Measurements from ENCODE around the gene COLEC11.

The COLEC11 gene

DNA sequence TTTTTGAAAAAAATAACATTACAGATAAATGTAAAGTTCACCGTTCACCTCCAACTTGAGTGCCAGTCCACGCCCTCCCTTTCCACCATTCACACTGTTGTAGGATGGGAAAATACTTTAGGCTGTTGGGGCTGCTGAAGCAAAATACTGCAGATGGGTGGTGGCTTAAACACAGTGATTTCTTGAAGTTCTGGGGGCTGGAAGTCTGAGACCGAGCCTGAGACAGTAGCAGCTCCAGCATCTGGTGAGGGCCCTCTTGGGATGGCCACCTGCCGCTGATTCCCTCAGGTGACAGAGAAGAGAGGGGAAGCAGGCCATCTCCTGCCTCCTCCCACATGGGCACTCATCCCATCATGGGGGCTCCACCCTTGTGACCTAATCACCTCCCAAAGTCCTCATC, 80.8 kb downstream of the COLEC11 start:
- DNase-seq (ENCODE audit: low read depth in 2 of 2), result no peak

DNA sequence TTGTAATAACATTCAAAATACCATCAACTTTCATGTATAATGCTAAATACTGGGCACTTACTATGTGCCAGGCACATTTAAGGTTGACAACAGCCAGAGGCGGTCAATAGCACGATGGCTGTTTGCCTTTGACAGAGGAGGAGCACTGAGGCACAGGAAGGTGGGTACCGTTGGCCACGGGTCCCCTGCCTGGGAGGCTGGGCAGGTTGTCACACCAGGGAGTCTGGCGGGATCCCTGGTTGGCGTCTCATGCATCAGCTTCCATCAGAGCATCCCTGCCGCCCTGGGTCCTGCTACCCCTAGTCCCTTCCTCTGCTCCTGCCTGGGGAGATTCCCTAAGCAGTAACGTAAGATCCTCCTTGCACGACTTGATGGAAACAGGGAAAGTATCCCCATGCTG, 82.5 kb downstream of the COLEC11 start:
- no peak for DNase-seq (ENCODE audit: low read depth in 2 of 2)

DNA sequence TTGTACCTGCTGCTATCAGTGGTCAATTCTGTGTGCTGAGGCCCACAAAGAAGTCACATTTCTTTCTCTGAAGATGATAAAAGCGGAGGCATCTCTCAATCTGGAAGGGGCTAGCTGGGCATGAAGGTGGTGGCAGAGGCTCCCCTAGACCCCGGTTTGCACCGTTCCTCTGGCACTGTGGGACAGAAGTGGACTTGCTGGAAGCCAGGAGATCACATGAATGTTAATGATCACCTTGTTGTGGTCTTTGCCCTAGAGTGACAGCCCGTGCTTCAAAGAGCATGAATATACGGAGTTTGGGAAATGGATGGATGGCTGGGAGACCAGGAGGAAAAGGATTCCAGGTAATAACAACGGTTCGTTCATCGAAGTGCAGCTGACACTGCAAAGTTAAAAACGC, 83.3 kb downstream of the COLEC11 start:
- DNase-seq (ENCODE audit: low read depth in 2 of 2), result no peak

DNA sequence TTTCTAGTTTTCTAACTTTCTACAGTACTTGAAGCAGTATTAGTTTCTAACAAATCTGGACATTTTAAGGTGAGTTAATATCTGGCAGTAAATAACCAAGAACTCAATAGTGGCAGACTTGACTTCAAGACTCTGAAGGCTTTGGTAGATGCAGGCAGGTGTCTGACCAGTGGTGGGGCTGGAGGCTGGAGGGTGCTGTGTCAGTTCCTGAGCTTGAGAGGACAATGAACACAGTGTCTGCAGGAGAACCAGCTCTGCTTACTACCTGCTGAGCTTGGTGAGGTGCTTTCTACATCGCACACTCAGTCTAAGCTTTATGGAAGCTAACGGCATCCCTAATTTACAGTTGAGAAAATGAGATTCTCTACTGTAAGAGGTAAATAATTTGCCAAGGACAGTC, 84.3 kb downstream of the COLEC11 start:
- DNase-seq (ENCODE audit: low read depth in 2 of 2), result no peak

DNA sequence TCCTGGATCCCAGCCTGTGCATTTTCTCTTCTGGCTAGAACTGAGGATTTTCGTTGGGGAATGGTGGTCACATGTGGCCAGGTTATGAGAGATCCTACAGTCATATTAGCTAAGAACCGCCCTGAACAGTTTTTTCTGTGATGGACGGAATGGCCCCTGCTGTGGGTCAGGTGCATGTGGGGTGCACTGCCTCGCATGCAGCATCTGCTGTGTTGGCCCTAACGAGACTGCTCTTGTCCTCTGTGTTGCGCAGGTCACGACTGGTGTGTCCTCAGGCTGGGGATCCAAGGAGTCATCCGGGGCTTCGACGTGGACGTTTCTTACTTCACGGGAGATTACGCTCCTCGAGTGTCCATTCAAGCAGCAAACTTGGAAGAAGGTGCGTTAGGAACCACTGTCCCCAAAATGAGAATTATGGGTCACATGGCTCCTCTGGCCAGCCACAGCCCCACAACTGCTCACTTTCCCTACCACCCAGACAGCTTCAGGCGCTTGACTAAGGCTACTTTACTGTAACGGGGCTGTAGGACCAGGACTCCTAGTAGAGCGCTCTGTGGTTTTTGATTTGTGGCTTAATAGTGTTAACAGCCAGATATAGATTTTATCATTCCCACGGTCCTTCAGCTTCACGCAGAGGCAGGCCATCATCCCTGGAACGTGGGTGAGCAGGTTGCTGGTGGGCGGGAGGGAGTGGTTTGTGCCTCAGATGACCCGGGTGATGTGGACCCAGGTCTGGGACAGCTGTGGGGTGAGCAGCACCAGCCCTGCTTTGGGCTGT, 84.9 kb downstream of the COLEC11 start:
- DNase-seq (ENCODE audit: low read depth in 2 of 2), result no peak

DNA sequence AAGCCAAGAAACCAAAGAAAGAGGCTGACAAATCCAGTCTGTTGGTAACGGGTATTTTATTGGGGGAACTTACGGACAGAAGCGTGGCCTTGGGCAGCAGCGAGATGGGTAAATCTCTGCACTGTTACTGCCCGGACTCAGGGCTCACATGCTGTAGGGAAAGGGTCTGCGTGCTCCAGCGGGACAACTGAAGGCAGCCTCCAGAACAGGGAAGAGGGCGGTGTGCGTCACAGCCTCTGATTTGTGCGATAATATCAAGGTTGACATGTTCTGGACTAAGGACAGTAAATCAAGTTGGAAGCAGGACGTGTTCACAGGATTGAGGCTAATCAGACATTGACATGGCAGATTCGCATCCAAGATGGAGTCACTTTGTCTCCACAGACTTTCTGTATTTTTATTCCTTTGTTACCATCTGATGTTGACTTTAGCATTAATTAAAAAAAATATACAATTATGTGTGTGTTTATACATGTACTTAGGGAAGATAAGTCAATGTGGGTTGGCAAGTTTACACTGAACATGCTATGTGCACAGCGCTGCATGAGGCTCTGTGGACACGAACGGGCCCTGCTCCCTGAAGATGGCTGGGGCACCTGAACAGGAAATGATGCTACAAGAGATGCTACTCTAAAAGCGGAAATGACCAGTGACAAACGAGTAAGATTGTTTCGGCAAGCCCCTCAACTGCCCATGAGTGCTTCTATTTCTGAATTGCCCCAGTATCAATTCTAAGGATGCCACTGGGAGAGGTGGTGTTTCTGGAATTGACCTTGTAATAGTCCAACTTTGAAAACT, 85.8 kb downstream of the COLEC11 start:
- no peak for DNase-seq (ENCODE audit: low read depth in 2 of 2)

DNA sequence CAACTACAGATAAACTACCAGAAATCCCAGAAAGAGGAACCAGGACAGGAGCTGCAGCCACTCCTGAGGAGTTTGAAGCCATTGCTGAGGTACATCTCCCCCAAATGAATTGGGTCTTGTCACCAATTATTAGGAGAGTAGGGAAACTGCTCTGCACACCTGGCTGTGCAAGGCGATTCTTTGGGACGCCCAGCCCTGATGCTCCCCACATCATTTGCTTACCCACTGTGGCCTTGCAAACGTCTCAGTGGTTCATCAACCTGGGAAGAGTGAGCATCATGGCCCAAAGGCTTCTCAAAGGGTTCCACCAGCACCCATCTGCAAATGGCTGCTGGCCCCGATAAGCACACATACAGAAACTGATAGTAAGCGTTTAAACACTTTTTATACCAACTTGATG, 86.7 kb downstream of the COLEC11 start:
- DNase-seq (ENCODE audit: low read depth in 2 of 2), result no peak

DNA sequence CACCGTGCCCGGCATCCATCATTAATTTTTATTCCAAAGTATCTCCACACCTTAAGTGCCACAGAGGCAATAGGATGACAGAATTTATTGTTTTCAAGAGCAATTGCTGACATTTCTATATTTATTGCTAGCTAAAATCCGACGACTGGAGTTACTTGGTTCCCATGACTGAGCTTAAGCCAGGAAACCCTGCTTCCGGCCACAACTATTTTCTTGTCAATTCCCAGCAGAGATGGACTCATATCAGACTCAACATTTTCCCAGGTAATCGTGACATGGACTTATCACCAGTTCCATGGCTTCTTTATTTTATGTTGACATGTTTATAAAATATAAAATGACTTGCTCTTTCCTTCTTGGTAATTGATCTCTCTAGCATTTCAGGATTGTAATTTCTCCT, 87.9 kb downstream of the COLEC11 start:
- DNase-seq (ENCODE audit: low read depth in 2 of 2), result no peak

DNA sequence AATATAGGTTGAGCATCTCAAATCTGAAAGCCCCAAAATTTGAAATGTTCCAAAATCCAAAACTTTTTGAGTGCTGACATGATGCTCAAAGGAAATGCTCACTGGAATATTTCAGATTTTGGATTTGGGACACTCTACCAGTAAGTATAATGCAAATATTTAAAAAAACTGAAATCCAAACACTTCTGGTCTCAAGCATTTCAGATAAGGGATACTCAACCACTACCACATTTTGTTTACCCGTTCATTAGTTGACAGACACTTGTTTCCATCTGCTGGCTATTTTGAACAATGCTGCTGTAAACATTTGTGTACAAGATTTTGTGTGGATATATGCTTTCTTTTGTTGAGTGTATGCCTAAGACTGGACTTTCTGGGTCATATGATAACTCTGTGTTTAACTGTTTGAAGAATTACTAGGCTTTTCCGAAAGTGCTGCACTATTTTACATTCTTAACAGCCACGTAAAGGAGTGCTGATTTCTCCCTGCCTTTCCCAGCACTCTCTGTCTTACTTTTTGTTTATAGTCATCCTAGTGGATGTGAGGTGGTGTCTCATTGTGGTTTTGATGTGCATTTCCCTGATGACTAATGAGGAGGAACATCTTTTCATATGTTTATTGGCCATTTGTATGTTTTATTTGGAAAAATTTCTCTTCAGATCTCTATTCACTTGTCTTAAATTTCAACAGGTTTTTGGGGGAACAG, 89.0 kb downstream of the COLEC11 start:
- no peak for DNase-seq (ENCODE audit: low read depth in 2 of 2)

DNA sequence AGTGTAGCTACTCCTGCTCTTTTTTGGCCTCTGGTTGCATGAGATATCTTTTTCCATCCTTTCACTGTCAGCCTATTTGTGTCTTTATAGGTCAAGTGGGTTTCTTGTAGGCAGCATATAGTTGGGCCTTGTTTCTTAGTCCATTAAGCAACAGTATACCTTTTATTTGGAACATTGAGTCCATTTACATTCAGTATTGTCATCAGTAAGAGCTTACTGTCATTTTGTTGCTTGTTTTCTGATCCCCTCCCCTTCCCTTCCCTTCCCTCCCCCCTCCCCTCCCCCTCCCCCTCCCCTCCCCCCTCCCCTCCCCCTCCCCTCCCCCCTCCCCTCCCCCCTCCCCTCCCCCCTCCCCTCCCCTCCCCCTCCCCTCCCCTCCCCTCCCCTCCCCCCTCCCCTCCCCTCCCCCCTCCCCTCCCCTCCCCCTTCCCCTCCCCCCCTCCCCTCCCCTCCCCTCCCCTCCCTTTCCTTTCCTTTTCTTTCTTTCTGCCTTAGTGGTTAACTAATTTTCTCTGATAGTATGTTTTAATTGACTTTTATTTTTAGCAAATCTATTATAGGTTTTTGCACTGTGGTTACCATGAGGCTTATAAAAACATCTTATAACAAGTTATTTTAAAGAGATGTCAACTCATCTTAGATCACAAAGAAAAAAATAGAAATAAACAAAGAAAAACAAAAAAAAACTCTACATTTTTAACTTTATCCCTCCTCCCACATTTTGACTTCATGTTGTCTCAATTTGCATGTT, 95.3 kb downstream of the COLEC11 start:
- no peak for DNase-seq (ENCODE audit: low read depth in 2 of 2)

DNA sequence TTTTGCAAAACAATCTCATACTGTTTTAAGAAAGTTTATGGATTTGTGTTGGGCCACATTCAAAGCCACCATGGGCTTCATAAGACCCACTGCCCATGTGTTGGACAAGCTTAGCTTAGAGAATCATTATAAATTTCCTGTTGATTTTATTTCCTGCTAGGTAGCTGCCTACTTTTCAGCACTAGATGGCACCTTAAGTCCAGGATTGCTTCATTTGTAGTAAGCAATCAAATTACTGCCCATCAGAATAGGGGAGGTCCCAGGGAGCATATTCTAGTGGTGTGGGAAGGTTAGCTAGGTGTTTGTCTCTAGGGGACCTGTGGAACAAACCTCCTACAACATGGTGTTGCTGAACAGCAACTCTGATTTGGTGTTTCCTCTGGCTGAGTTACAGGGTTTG, 97.5 kb downstream of the COLEC11 start:
- DNase-seq (ENCODE audit: low read depth in 2 of 2), result no peak

Measured in stimulated activated CD8-positive, alpha-beta memory T cell treated with anti-CD3 and anti-CD28 coated beads, Interleukin-15, amount 100 ng/mL, for 48 hours (primary cell).